Gastrocnemius medialis (tissue), 4 donors: ENCODE measurements around the gene YAP1.

Experiments
- POLR2A ChIP-seq, 2 donors: fragments of 450-650 bp; IDR thresholded peaks; one replicate each; pipeline ENCODE4 v1.6.1; 2017; ENCODE audit warnings: antibody characterized with exemption in 2 of 2, mild to moderate bottlenecking in 2 of 2, moderate library complexity in 2 of 2
- TF ChIP-seq, protein P1 (sequence below), 5 experiments: fragments of 450-650 bp in 3 of 5; fragments of 200-600 bp in 2 of 5; sonication (generic) in 2 of 5; IDR thresholded peaks in 4 of 5; conservative IDR thresholded peaks in 1 of 5; 1 replicate in 4 of 5; 2 replicates in 1 of 5; pipeline ENCODE4 v1.5.1; 2016 to 2019; ENCODE audit warnings: antibody characterized with exemption in 5 of 5, mild to moderate bottlenecking in 3 of 5, moderate library complexity in 3 of 5

DNA sequence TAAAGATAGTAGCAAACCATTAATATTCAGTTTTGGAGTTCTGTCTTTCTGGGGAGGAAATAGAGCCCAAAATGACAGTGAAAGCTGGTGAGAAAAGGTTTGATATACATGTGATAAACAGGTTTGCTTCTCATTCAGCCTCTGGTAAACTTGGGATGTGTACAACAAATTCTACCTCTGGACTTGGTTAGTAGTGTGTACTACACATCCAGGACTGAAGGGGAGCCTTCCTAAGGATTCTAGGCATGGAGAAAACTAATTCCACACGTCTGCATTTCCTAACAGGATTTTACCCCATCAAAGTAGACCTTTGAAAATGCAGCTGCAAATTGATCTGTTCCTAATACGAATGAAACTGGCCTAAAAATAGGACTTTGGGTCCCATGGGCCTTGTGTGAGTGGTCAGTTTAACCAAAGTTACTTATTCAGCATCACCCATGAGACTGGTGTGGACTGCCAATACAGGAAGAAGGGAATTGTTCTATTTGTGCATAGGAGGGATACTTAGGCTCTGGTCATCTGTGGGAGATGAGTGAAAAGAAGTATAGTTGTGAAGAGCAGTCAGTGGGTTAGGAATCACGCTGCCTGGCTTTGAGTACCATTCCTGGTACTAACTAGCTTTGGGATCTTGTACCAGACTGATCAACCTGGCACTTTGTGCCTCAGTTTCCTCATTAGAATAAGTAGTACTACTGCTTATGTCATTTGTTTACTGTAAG lies 74.2 kb downstream of the YAP1 start:
- TF ChIP-seq POLR2A (IDR thresholded peaks at IDR 0.05), result no peak
- TF ChIP-seq, protein P1, sequence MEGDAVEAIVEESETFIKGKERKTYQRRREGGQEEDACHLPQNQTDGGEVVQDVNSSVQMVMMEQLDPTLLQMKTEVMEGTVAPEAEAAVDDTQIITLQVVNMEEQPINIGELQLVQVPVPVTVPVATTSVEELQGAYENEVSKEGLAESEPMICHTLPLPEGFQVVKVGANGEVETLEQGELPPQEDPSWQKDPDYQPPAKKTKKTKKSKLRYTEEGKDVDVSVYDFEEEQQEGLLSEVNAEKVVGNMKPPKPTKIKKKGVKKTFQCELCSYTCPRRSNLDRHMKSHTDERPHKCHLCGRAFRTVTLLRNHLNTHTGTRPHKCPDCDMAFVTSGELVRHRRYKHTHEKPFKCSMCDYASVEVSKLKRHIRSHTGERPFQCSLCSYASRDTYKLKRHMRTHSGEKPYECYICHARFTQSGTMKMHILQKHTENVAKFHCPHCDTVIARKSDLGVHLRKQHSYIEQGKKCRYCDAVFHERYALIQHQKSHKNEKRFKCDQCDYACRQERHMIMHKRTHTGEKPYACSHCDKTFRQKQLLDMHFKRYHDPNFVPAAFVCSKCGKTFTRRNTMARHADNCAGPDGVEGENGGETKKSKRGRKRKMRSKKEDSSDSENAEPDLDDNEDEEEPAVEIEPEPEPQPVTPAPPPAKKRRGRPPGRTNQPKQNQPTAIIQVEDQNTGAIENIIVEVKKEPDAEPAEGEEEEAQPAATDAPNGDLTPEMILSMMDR (IDR thresholded peaks at IDR 0.05 in 4 of 5, conservative IDR thresholded peaks at IDR 0.05 in 1 of 5), result no peak
